ENCODE results near the gene LY6G5C. TPM values are rescaled to one million over a fixed set of nuclear protein-coding genes. Genes with fewer than 3 reads are reported as not detected.

Gene LY6G5C
- total and polyA plus RNA-seq, 4 donors, result 0.59 to 2.5 (median 1.1) TPM

- no peak for TF ChIP-seq EGR1 (IDR thresholded peaks at IDR 0.05; ENCODE audit: low read depth in 2 of 2)
- TF ChIP-seq SP1 (IDR thresholded peaks at IDR 0.05), result no peak
- no peak for TF ChIP-seq FOXA1 (IDR thresholded peaks at IDR 0.05)
- TF ChIP-seq, protein P1, sequence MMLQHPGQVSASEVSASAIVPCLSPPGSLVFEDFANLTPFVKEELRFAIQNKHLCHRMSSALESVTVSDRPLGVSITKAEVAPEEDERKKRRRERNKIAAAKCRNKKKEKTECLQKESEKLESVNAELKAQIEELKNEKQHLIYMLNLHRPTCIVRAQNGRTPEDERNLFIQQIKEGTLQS (IDR thresholded peaks at IDR 0.05), result no peak
Observed at GRCh38 chr6:31641370-31641769, 39.5 kb downstream of the LY6G5C start (continued).

DNA sequence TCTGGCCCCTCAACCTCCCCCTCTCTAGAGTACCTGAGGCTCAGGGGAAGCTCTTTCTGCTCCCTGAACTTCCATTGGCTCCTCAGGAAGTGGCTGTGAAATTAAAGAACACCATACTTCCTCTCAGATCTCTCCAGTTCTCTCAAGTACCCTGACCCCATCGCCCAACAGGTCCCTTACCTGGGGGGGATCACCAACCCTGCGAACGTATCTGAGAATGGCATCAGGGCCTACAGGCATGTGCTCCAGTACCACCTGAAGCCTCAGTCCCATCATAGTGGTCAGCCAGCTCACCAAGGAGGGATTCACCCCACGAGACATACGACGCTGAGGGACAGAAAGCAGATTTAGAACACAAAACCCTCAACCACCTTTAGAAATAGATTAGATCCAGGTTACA lies 40.3 kb downstream of the LY6G5C start:
- H3K27me3 ChIP-seq (ENCODE audit: control insufficient read depth in 4 of 4, insufficient read depth in 4 of 4, low read length in 3 of 4), result no peaks in the 10 kb centered on the region
- H3K9me3 ChIP-seq (ENCODE audit: control insufficient read depth in 4 of 4, low read length in 3 of 4), result no peaks in the 10 kb centered on the region
- no peak overlapping the region for H3K9ac ChIP-seq (ENCODE audit: low read depth in 1 of 2, low read length in 2 of 2)
- H3K4me3 ChIP-seq (ENCODE audit: low read depth in 1 of 3, low read length in 3 of 3), result no peak overlapping the region
- no peak overlapping the region for H3K27ac ChIP-seq (ENCODE audit: low read depth in 1 of 2, low read length in 2 of 2)
- no peak for TF ChIP-seq TAF1 (conservative IDR thresholded peaks at IDR 0.05)
- TF ChIP-seq RXRA (IDR thresholded peaks at IDR 0.05), result no peak
- no peak for TF ChIP-seq ZBTB33 (IDR thresholded peaks at IDR 0.05)
- TF ChIP-seq NR2F2 (IDR thresholded peaks at IDR 0.05), result no peak
- no peak for TF ChIP-seq SP1 (IDR thresholded peaks at IDR 0.05)
- no peak for TF ChIP-seq GABPA (IDR thresholded peaks at IDR 0.05 in 1 of 2, conservative IDR thresholded peaks at IDR 0.05 in 1 of 2)
- no peak for TF ChIP-seq EGR1 (IDR thresholded peaks at IDR 0.05; ENCODE audit: low read depth in 2 of 2)
- no peak for TF ChIP-seq YY1 (IDR thresholded peaks at IDR 0.05)
- no peak for TF ChIP-seq MAX (IDR thresholded peaks at IDR 0.05)
- TF ChIP-seq, protein P2, sequence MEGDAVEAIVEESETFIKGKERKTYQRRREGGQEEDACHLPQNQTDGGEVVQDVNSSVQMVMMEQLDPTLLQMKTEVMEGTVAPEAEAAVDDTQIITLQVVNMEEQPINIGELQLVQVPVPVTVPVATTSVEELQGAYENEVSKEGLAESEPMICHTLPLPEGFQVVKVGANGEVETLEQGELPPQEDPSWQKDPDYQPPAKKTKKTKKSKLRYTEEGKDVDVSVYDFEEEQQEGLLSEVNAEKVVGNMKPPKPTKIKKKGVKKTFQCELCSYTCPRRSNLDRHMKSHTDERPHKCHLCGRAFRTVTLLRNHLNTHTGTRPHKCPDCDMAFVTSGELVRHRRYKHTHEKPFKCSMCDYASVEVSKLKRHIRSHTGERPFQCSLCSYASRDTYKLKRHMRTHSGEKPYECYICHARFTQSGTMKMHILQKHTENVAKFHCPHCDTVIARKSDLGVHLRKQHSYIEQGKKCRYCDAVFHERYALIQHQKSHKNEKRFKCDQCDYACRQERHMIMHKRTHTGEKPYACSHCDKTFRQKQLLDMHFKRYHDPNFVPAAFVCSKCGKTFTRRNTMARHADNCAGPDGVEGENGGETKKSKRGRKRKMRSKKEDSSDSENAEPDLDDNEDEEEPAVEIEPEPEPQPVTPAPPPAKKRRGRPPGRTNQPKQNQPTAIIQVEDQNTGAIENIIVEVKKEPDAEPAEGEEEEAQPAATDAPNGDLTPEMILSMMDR (IDR thresholded peaks at IDR 0.05; ENCODE audit: low read depth, low read length, missing input control), result no peak
- TF ChIP-seq REST (IDR thresholded peaks at IDR 0.05), result no peak
- H3K36me3 ChIP-seq (ENCODE audit: control insufficient read depth in 4 of 4, insufficient read depth in 3 of 4, low read depth in 1 of 4, low read length in 3 of 4), result peaks cover 34 to 89% (median 64%) of the 10 kb centered on the region in 4 donors
- DNase-seq (ENCODE audit: low spot score), result no peak
- WGBS, result 98% methylated on average over 6 of the region's 6 CpGs
- peaks cover 0 to 25% (median 19%) of the 10 kb centered on the region in 4 donors for H3K4me1 ChIP-seq (ENCODE audit: control insufficient read depth in 4 of 4, insufficient read depth in 4 of 4, low read length in 3 of 4)

All from liver (tissue), 9 donors.